Thoracic aorta (tissue), 2 donors: ENCODE measurements around the gene FAM184B. TPM values are rescaled to one million over a fixed set of nuclear protein-coding genes. Genes with fewer than 3 reads are reported as not detected.

Experiments used
- ATAC-seq: fragments of 150-250 bp; one replicate; pipeline ENCODE4 v1.8.0; 2017; ENCODE audit warnings: low read depth; ENCODE audit not compliant: insufficient number of reproducible peaks, low FRiP score
- DNase-seq: peaks from one replicate; pipeline ENCODE4 v3.0.0-alpha.2; 2020; ENCODE audit warnings: low spot score
- H3K27ac ChIP-seq, 2 donors: fragments of 200-600 bp; sonication (generic); 1 replicate in 1 of 2; 2 replicates in 1 of 2; pipeline ENCODE4 v1.5.1; 2016; ENCODE audit warnings: mild to moderate bottlenecking in 2 of 2, moderate library complexity in 2 of 2
- H3K27me3 ChIP-seq: fragments of 200-600 bp; sonication (generic); replicated peaks from 2 replicates; pipeline ENCODE4 v1.6.0; 2016; ENCODE audit warnings: mild to moderate bottlenecking; ENCODE audit not compliant: insufficient read depth
- H3K36me3 ChIP-seq: fragments of 200-600 bp; sonication (generic); one replicate; pipeline ENCODE4 v1.5.1; 2016
- H3K4me1 ChIP-seq, 2 donors: fragments of 200-600 bp; sonication (generic); 1 replicate in 1 of 2; 2 replicates in 1 of 2; pipeline versions ENCODE4 v1.5.1 to v1.6.0; 2016; ENCODE audit warnings: low read depth in 2 of 2, mild to moderate bottlenecking in 1 of 2; ENCODE audit not compliant: control insufficient read depth in 1 of 2
- H3K4me3 ChIP-seq: fragments of 200-600 bp; sonication (generic); 2 replicates; pipeline ENCODE4 v1.5.1; 2016; ENCODE audit warnings: mild to moderate bottlenecking
- H3K9me3 ChIP-seq: fragments of 200-600 bp; sonication (generic); 2 replicates; pipeline ENCODE4 v1.5.1; 2016
- total RNA-seq, 2 donors: library from RNA; depleted of rRNA; stranded (reverse); fragments of >200 nt; gene quantifications; one replicate each; pipeline versions ENCODE4 v1.1.0 to v1.2.3, GENCODE V29; 2016
- TF ChIP-seq, protein P1 (sequence below): fragments of 200-600 bp; sonication (generic); IDR thresholded peaks from one replicate; pipeline ENCODE4 v1.5.1; 2019; ENCODE audit warnings: antibody characterized with exemption

Gene FAM184B
- total RNA-seq, 2 donors from 2014 or later: not detected

- Histone ChIP-seq H3K4me3 (no peak overlapping the region), H3K36me3 (no peaks in the 10 kb centered on the region), H3K4me1 (peaks cover 0 to 23% of the 10 kb centered on the region in 2 donors), H3K27ac (no peak overlapping the region), H3K27me3 (no peaks in the 10 kb centered on the region), H3K9me3 (no peaks in the 10 kb centered on the region)
- TF ChIP-seq, protein P1, sequence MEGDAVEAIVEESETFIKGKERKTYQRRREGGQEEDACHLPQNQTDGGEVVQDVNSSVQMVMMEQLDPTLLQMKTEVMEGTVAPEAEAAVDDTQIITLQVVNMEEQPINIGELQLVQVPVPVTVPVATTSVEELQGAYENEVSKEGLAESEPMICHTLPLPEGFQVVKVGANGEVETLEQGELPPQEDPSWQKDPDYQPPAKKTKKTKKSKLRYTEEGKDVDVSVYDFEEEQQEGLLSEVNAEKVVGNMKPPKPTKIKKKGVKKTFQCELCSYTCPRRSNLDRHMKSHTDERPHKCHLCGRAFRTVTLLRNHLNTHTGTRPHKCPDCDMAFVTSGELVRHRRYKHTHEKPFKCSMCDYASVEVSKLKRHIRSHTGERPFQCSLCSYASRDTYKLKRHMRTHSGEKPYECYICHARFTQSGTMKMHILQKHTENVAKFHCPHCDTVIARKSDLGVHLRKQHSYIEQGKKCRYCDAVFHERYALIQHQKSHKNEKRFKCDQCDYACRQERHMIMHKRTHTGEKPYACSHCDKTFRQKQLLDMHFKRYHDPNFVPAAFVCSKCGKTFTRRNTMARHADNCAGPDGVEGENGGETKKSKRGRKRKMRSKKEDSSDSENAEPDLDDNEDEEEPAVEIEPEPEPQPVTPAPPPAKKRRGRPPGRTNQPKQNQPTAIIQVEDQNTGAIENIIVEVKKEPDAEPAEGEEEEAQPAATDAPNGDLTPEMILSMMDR: no peak
- ATAC-seq: no peak
- DNase-seq: no peak
These were observed 59.7 kb downstream of the FAM184B start for GRCh38 chr4:17721496-17722355.

DNA sequence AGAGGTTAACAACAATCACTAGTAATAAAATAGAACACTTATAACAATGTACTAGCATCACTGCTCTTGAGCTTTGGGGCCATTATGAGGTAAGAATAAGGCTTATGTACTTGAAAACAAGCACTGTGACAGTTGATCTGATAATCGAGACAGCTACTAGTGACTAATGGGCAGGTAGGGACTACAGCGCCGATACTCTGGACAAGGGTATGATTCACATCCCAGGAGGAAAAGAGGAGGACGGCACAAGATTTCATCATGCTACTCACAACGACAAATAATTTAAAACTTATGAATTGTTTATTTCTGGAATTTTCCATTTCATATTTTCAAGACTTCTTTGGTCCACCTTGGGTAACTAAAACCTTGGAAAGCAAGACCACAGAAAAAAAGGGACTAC is 62.3 kb downstream of the FAM184B start:
- ATAC-seq (no peak), DNase-seq (no peak)
- H3K9me3 ChIP-seq: no peaks in the 10 kb centered on the region
- TF ChIP-seq, protein P1: no peak
- H3K4me1 ChIP-seq: peaks cover 0 to 23% of the 10 kb centered on the region in 2 donors
- H3K27ac ChIP-seq: no peak overlapping the region
- H3K36me3 ChIP-seq: no peaks in the 10 kb centered on the region
- no peaks in the 10 kb centered on the region for H3K27me3 ChIP-seq
- no peak overlapping the region for H3K4me3 ChIP-seq

DNA sequence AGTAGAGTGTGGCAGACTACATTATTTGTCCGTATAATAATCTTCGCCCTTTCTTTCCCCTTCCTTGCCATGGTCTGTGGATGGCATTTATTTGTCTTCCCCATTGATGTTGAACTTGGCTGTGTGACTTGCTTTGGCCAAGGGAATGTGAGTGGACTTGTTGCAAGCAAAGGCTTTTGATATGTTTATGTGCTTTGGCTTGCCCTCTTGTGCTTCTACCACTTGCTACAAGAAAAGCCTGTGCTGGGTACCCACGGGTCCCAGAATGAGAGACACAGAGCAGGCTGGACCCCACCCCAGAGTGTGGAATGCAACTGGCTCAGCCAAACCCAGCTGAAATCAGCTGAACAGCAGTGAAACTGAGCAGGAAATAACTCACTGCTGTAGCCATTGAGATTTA is 63.0 kb downstream of the FAM184B start:
- Histone ChIP-seq H3K4me3 (no peak overlapping the region), H3K4me1 (peaks cover 0 to 23% of the 10 kb centered on the region in 2 donors), H3K27me3 (no peaks in the 10 kb centered on the region), H3K27ac (peak overlapping the region in 1 of 2 donors; percentile 4), H3K36me3 (no peaks in the 10 kb centered on the region), H3K9me3 (no peaks in the 10 kb centered on the region)
- no peak for DNase-seq
- ATAC-seq: no peak
- TF ChIP-seq, protein P1: no peak

- Histone ChIP-seq H3K9me3 (no peaks in the 10 kb centered on the region), H3K27ac (no peak overlapping the region), H3K27me3 (no peaks in the 10 kb centered on the region), H3K4me3 (no peak overlapping the region), H3K36me3 (no peaks in the 10 kb centered on the region), H3K4me1 (peaks cover 0 to 23% of the 10 kb centered on the region in 2 donors)
- ATAC-seq (no peak), DNase-seq (no peak)
- TF ChIP-seq, protein P1: no peak
These were observed 64.1 kb downstream of the FAM184B start for GRCh38 chr4:17717301-17717700.

DNA sequence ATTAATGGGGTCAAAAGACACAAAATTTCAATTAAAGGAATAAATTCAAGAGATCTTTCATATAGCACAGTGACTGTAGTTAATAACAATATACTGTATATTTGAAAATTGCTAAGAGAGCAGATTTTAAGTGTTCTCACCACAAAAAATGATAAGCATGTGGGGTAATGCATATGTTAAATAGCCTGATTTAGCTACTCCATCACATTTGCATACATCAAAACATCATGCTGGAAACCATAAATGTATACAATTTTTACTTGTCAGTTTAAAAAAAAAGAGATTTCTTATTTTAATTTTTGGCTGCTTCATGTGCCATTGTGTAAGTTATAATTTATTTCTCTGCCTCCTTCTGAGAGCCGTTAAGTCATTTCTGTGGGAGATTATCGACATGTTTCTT is 65.9 kb downstream of the FAM184B start:
- DNase-seq (no peak), ATAC-seq (no peak)
- H3K27ac ChIP-seq: no peak overlapping the region
- H3K4me3 ChIP-seq: no peak overlapping the region
- TF ChIP-seq, protein P1: no peak
- H3K4me1 ChIP-seq: peaks cover 0 to 23% of the 10 kb centered on the region in 2 donors
- no peaks in the 10 kb centered on the region for H3K9me3 ChIP-seq
- no peaks in the 10 kb centered on the region for H3K27me3 ChIP-seq
- H3K36me3 ChIP-seq: no peaks in the 10 kb centered on the region
